T-helper 17 cell (primary cell): ENCODE results near the gene CDH12. TPM values are rescaled to one million over a fixed set of nuclear protein-coding genes. Genes with fewer than 3 reads are reported as not detected.
"Not testable (repeated sequence)": the region's sequence is repeated elsewhere in the genome, so short reads cannot be mapped to it uniquely, and the experiment has no call there.

Experiments used
- ATAC-seq: fragments of 150-1000 bp; cut with Tn5 transposase; 2 replicates; pipeline ENCODE4 v1.10.0; 2021; ENCODE audit warnings: mild to moderate bottlenecking, moderate library complexity
- DNase-seq, 3 donors: peaks; one replicate each; pipeline versions ENCODE4 v3.0.0 to v3.0.0-alpha.2; 2020 to 2021
- H3K9me3 ChIP-seq: one replicate; pipeline ENCODE4 v1.7.0; 2013; ENCODE audit warnings: low read length, mild to moderate bottlenecking; ENCODE audit not compliant: control insufficient read depth, poor library complexity, severe bottlenecking
- H3K27ac Mint-ChIP-seq: one replicate; pipeline ENCODE4 v1.8.0; 2022; ENCODE audit warnings: mild to moderate bottlenecking, moderate library complexity, mixed read lengths
- H3K27me3 Mint-ChIP-seq: one replicate; pipeline ENCODE4 v1.8.0; 2022; ENCODE audit warnings: mixed read lengths
- H3K36me3 Mint-ChIP-seq: one replicate; pipeline ENCODE4 v1.8.0; 2022; ENCODE audit warnings: low read depth, mixed read lengths
- H3K4me1 Mint-ChIP-seq: one replicate; pipeline ENCODE4 v1.8.0; 2022; ENCODE audit warnings: mild to moderate bottlenecking, mixed read lengths
- H3K4me3 Mint-ChIP-seq: one replicate; pipeline ENCODE4 v1.8.0; 2022; ENCODE audit warnings: mild to moderate bottlenecking, moderate library complexity, mixed read lengths
- total RNA-seq, 4 donors: library from RNA in 2 of 4; stranded (reverse) in 2 of 4; gene quantifications; one replicate each; pipeline ENCODE4 v1.2.3 and lab custom pipeline; 2022 to 2026

The CDH12 gene
- total RNA-seq (not detected), total RNA-seq (lab: John Stamatoyannopoulos, UW) (0 to 0.12 reads per million in 2 donors)

DNA sequence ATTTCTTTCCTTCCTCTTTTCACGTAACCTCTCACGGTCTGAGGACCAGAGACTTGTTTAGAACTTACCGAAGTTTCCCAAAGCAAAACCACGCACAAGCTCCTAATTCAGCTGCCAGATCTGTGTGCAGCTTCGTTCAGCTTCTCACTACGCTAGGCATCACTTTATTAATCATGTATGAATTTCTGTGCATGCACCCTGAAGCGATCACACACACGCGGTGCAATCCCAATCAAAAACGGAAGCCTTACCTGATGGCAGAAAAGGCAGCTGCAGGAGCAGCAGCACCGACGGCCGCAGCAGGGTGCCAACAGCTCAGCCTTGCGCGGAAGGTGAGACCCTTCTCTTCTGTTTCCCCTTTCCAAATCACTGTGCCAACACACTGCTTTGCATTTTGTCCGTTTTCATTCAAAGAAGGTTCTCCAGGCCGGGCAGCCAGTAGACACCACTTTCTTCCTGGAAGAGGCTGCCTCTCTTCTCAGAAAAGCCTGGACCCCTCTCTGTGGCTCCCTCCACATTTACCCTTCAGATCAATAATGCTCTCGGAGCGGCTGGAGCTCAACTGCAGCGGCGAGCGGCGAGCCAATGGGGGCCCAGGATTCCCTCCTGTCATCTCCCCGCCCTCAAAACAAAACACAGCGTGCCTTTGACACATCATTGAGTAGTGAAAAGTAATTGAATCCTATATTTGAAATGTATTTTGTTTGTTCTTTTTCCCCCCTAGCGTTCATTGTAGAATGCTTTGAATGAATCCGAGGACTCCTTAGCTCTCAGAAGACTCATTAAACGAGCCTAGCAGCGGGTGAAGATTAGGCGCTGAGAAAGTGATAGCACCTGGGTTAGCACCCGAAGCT is at the start of gene CDH12:
TSS of gene CDH12 (minus strand) at position 538 of the 854 bp plus-strand sequence.
- H3K27me3 Mint-ChIP-seq, result no peaks in the 10 kb centered on the region
- ATAC-seq (peak; percentile 51), DNase-seq (no peak)
- no peaks in the 10 kb centered on the region for H3K4me1 Mint-ChIP-seq
- peak within 1 kb of the TSS; percentile 58 for H3K4me3 Mint-ChIP-seq
- no peaks in the 10 kb centered on the region for H3K9me3 ChIP-seq
- H3K36me3 Mint-ChIP-seq, result no peaks in the 10 kb centered on the region
- H3K27ac Mint-ChIP-seq, result no peak within 1 kb of the TSS

DNA sequence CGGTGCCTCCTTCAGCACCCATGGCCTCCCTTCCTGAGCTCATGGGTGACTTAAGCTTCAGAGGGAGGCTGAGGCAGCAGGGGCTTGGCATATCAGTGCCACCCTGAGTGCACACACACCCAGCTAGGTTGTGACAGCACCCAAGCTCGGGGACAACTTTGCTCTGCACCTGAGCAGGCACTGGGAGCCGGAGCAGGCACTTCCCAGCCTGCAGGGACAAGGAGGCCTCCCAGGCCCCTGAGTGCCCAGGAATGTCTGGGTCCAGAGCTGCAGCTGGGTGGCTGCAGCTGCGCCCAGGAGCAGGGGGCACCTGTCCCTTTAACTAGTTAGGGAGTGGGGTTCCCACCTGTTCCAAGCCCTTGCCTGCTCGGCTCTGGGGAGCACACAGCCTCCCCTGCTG is 48.7 kb upstream of the CDH12 start:
- H3K27me3 Mint-ChIP-seq, result no peaks in the 10 kb centered on the region
- H3K9me3 ChIP-seq, result no peaks in the 10 kb centered on the region
- no peak overlapping the region for H3K4me3 Mint-ChIP-seq
- DNase-seq, result no peak
- H3K36me3 Mint-ChIP-seq, result no peaks in the 10 kb centered on the region
- ATAC-seq, result no peak
- H3K27ac Mint-ChIP-seq, result no peak overlapping the region
- H3K4me1 Mint-ChIP-seq, result no peaks in the 10 kb centered on the region

DNA sequence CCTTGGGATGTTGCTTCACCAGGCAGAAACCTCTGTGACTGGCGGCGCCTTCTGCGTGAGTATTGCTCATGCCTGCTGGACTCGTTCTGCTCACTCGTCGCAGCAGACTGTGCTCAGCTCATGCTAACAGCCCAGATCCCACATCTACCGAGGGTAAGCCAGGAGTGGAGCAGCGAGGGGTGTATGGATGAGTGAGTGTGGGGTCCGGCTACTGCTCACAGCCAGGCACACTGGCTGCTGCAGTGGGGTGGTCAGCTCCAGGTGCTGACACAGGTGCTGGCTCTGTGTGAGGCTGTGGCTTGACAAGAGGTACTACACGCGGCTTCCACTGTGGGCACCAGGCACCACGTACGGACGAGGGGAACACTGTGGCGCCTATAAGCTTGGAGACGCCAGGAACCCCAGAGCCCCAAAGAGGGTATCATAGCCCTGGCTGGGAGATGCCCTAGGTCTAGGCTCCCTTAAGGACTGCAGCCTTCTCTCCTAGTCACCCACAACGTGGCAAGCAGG is 47.7 kb upstream of the CDH12 start:
- no peaks in the 10 kb centered on the region for H3K9me3 ChIP-seq
- Mint-ChIP-seq H3K4me3 (no peak overlapping the region), H3K4me1 (no peaks in the 10 kb centered on the region), H3K27ac (no peak overlapping the region), H3K27me3 (no peaks in the 10 kb centered on the region), H3K36me3 (no peaks in the 10 kb centered on the region)
- DNase-seq (peak in 1 of 3 donors; percentile 7), ATAC-seq (no peak)

DNA sequence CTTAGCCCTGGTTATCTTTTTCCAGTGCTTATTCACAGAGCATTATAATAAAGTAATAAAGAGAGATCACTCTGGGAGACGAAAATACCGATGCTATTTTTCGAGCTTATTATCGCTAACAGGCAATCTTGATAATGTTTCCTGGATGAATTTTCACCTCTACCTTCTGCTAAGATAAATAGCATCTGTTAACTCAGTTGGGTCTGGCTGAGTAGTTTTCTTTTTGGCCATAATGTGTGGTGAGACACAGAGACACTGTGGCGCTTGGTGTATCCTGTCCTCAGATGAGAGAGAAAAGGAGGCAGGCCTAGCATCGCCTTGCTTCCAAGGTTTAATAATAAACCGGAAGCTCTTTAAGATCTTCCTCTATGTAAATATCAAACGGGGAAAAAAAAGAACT is 46.2 kb upstream of the CDH12 start:
- no peak for DNase-seq
- Mint-ChIP-seq H3K36me3 (no peaks in the 10 kb centered on the region), H3K4me3 (no peak overlapping the region), H3K4me1 (no peaks in the 10 kb centered on the region), H3K27ac (no peak overlapping the region), H3K27me3 (no peaks in the 10 kb centered on the region)
- H3K9me3 ChIP-seq, result no peaks in the 10 kb centered on the region
- no peak for ATAC-seq

DNA sequence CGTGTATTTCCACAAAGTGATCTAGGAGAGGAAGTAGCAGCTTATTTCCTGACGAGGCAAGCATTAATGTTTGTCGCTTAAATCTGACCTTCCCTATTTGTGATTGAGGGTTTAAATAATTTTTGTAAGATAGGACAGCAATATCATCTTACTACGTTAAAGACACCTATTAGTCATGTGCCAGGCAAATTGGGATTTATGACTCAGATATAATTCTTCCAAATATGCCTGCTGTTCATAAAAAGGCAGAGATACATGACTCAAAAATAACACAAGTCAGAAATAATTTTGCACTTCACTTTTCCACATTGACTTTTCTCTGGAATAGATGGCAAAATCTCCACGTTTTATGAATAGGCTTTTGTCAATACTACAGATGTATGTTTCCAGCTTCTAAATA is 43.0 kb upstream of the CDH12 start:
- Mint-ChIP-seq H3K4me1 (no peaks in the 10 kb centered on the region), H3K36me3 (no peaks in the 10 kb centered on the region), H3K27ac (no peak overlapping the region), H3K4me3 (no peak overlapping the region), H3K27me3 (no peaks in the 10 kb centered on the region)
- H3K9me3 ChIP-seq, result no peaks in the 10 kb centered on the region
- DNase-seq (no peak), ATAC-seq (no peak)

DNA sequence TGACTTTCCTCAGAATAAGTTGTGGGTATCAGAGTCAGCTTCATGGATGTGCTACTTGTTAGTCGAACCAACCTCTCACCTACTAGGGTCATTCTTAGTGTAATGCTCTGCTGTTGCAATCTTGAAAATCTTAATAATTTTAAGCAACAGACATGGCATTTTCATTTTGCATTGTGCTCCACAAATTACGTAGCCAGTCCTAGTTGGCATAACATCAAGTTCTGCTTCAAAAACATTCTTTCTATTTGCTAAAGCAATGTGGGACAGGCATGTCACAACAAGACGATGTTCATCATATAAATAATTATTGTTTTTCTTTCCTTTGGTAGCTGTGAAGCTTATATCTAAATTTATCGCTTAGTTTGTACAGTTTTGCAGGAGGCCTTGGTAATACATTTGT is 39.3 kb upstream of the CDH12 start:
- H3K9me3 ChIP-seq, result no peaks in the 10 kb centered on the region
- DNase-seq (no peak), ATAC-seq (no peak)
- H3K4me3 Mint-ChIP-seq, result no peak overlapping the region
- H3K27ac Mint-ChIP-seq, result no peak overlapping the region
- H3K27me3 Mint-ChIP-seq, result no peaks in the 10 kb centered on the region
- no peaks in the 10 kb centered on the region for H3K4me1 Mint-ChIP-seq
- H3K36me3 Mint-ChIP-seq, result no peaks in the 10 kb centered on the region

DNA sequence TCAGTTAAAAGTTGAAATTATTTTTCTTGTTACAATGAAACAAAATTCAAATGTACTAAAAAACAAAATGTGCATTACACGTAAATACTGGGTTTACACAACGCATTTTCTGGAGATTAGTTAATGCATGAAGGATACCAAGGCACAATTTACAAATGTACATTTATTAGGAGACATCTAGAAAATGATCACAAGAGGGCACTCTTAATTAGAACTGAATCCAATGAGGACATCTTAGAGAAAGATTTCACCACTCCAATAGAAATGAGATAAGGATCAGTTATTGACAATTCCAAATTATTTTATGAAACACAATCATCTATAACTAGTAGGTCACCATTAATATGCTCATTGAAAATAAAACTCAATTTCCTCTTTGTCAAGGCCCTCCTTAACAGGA is 36.6 kb upstream of the CDH12 start:
- no peak for DNase-seq
- no peaks in the 10 kb centered on the region for H3K9me3 ChIP-seq
- no peaks in the 10 kb centered on the region for H3K27me3 Mint-ChIP-seq
- no peaks in the 10 kb centered on the region for H3K36me3 Mint-ChIP-seq
- ATAC-seq, result no peak
- H3K4me3 Mint-ChIP-seq, result no peak overlapping the region
- no peak overlapping the region for H3K27ac Mint-ChIP-seq
- H3K4me1 Mint-ChIP-seq, result no peaks in the 10 kb centered on the region

DNA sequence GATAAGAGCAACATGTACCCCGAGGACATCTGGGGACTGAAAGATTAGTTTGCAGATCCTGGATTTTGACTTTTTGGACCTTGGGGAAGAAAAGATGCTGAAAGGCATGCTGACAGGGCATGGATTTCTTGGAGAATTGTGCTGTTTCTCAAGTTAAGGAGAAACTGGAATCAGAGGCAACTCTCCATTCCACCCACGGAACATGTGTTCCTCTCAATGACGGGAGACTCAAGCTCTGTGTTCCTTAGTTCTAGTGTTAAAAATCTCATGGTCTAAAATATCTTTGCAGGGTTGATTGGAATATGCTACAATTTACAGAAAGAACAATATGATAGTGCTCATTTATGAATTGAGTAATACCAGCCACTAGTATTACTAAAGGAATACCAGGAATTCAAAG is 34.4 kb upstream of the CDH12 start:
- Mint-ChIP-seq H3K27ac (no peak overlapping the region), H3K27me3 (no peaks in the 10 kb centered on the region), H3K4me1 (no peaks in the 10 kb centered on the region), H3K36me3 (no peaks in the 10 kb centered on the region), H3K4me3 (no peak overlapping the region)
- ATAC-seq, result no peak
- no peak for DNase-seq
- no peaks in the 10 kb centered on the region for H3K9me3 ChIP-seq

DNA sequence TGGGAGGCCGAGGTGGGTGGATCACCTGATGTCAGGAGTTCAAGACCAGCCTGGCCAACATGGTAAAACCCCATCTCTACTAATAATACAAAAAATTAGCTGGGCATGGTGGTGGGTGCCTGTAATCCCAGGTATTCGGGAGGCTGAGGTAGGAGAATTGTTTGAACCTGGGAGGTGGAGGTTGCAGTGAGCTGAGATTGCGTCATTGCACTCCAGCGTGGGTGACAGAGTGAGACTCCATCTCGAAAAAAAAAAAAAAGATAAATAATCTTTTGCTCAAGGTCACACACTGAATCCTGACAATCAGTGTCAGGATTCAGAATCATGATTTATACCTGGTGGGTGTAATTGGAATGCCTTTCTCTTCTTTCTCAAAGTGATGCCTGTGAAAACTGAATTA is 5.8 kb upstream of the CDH12 start:
- H3K4me3 Mint-ChIP-seq, H3K36me3 Mint-ChIP-seq, DNase-seq, H3K27ac Mint-ChIP-seq, H3K4me1 Mint-ChIP-seq, ATAC-seq, H3K27me3 Mint-ChIP-seq, H3K9me3 ChIP-seq: not testable (repeated sequence)

DNA sequence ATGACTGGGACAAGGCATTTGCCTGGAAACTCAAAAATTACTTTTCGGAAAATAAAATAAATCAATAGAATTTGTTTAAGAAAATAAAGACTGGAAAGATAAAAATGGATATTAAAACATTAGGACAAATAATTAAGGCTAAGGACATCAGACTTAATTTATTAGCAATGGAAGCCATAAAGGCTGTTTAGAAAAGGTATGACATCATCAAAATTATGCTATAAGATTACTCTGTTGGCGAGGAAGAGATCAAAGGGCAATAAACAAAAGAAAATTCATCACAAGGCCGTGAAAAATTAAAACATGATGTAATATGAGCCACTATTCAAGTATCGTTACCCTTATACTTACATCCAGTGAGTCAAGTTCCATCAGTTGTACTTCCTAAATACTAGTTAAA is 2.7 kb upstream of the CDH12 start:
- H3K4me1 Mint-ChIP-seq, result no peaks in the 10 kb centered on the region
- no peak overlapping the region for H3K27ac Mint-ChIP-seq
- peaks cover 2% of the 10 kb centered on the region for H3K9me3 ChIP-seq
- no peak overlapping the region for H3K4me3 Mint-ChIP-seq
- no peak for DNase-seq
- H3K36me3 Mint-ChIP-seq, result no peaks in the 10 kb centered on the region
- H3K27me3 Mint-ChIP-seq, result no peaks in the 10 kb centered on the region
- ATAC-seq, result no peak

DNA sequence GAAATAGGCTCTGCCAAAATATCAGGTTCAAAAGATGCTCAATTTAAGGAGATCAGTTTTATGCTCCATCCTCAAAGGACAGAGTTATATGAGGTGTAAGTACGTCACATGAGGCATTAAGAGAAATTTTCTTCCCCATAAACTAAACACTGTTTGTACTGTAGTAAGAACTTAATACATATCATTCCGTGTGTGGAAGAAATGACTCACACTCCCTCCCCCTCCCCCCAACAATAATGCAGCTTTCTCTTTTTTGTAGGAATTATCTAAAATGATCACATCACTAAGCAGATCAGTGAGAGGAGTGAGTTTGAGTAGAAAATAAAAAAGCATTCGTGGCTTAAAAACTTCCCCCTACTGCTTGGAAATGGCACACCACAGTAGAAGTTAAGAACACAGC is 2.2 kb downstream of the CDH12 start:
- Mint-ChIP-seq H3K27ac (no peak overlapping the region), H3K27me3 (no peaks in the 10 kb centered on the region), H3K4me3 (no peak overlapping the region), H3K36me3 (no peaks in the 10 kb centered on the region), H3K4me1 (no peaks in the 10 kb centered on the region)
- no peak for ATAC-seq
- DNase-seq, result no peak
- no peaks in the 10 kb centered on the region for H3K9me3 ChIP-seq

DNA sequence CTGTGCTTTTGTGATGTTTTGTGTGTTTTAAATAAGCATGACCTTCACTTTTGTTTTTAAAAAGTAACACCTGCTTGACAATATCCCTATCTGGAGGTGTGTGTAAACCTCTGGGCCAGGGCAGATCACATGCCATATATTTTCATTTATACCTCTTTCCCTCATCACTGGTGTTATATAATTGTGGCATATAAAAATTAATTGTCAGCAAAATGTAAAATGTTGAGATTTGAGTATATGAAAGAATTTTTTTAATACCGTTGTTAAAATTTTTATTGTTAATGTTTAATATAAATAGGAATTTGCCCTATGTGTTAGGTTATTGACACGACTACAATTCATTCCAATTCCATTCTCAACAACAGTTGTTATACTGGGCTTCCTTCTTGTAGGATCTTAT is 6.5 kb downstream of the CDH12 start:
- no peak for ATAC-seq
- no peaks in the 10 kb centered on the region for H3K9me3 ChIP-seq
- H3K4me3 Mint-ChIP-seq, result no peak overlapping the region
- no peaks in the 10 kb centered on the region for H3K36me3 Mint-ChIP-seq
- no peaks in the 10 kb centered on the region for H3K4me1 Mint-ChIP-seq
- H3K27ac Mint-ChIP-seq, result no peak overlapping the region
- DNase-seq, result no peak
- no peaks in the 10 kb centered on the region for H3K27me3 Mint-ChIP-seq

DNA sequence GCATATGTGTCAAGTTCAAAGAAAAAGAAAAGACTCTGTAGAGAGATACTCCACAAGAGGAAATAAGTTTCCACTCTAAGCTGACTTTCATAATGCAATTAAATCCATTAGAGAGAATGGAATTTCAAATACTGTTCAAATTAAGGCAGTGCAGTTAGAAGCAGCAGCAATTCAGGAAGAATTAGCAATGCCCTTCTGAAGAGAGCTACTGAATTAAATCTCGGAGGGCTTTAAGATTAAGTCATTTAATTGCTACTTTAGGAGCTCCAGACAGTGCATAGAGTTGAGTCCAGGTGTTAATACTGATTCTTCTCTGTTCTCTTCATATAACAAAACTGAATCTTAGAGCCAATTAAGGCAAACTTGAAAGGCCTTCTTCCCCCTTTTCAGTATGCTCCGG is 8.5 kb downstream of the CDH12 start:
- Mint-ChIP-seq H3K27ac (no peak overlapping the region), H3K36me3 (no peaks in the 10 kb centered on the region), H3K4me1 (no peaks in the 10 kb centered on the region), H3K27me3 (no peaks in the 10 kb centered on the region), H3K4me3 (no peak overlapping the region)
- ATAC-seq (no peak), DNase-seq (no peak)
- no peaks in the 10 kb centered on the region for H3K9me3 ChIP-seq

DNA sequence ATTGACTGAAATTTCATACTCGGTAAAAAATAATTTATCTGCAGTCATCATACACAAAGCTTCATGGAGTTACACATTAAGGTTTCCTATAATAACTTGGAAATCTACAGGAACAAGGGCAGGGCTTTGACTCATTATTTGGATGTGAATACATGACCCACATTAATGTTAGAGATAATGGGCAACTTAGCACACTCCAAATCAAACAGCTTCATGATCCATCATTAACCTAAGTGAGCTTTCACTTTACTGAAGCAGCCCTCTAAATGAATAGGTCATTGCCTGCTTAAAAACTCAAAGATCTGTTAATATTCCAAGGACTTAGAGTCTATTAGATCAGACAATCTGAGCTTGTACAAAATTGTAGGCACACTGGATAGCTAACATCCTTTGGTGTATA is 9.0 kb downstream of the CDH12 start:
- DNase-seq (no peak), ATAC-seq (no peak)
- Mint-ChIP-seq H3K4me3 (no peak overlapping the region), H3K4me1 (no peaks in the 10 kb centered on the region), H3K27me3 (no peaks in the 10 kb centered on the region), H3K27ac (no peak overlapping the region), H3K36me3 (no peaks in the 10 kb centered on the region)
- H3K9me3 ChIP-seq, result no peaks in the 10 kb centered on the region
